A549 (cell line): ENCODE data around the gene CDHR5. TPM values are rescaled to one million over a fixed set of nuclear protein-coding genes. Genes with fewer than 3 reads are reported as not detected.

Source experiments
- ATAC-seq, 2 experiments: fragments of 200-7000 bp in 1 of 2; fragments of >200 bp in 1 of 2; cut with Nextera tagmentation in 1 of 2; cut with Tn5 transposase in 1 of 2; 3 replicates each; pipeline versions ENCODE4 v1.8.0 to v1.9.1; 2018 to 2020; ENCODE audit warnings: mild to moderate bottlenecking in 1 of 2, moderate library complexity in 1 of 2
- CTCF ChIA-PET: fragments of 300-600 bp; sonication (Branson Sonifier 250); formaldehyde crosslinking; extraction: SDS; loops from one replicate; lab custom pipeline; 2021; ENCODE audit warnings: antibody characterized with exemption, inconsistent platforms; lab: Yijun Ruan, JAX
- POLR2A ChIA-PET: fragments of 350-600 bp; formaldehyde crosslinking; extraction: SDS; loops from one replicate; lab custom pipeline; 2021; ENCODE audit warnings: antibody characterized with exemption, inconsistent platforms; lab: Yijun Ruan, JAX
- DNase-seq, 2 experiments: peaks; one replicate each; pipeline versions ENCODE4 v3.0.0 to v3.0.0-alpha.2; 2011 to 2016; ENCODE audit warnings: low read depth in 1 of 2, low spot score in 1 of 2
- FAIRE-seq: peaks from 2 replicates; lab custom pipeline; 2011; peaks lifted over from hg19 to GRCh38; lab: Jason Lieb, UNC
- H3K27ac ChIP-seq, 2 experiments: fragments of >200 bp; sonication (Bioruptor Twin); formaldehyde crosslinking; 3 replicates each; pipeline ENCODE4 v1.5.1; 2016 to 2017
- H3K4me1 ChIP-seq: fragments of >200 bp; sonication (Bioruptor Twin); formaldehyde crosslinking; 3 replicates; pipeline ENCODE4 v1.6.1; 2016
- H3K4me2 ChIP-seq: fragments of >200 bp; sonication (Bioruptor Twin); formaldehyde crosslinking; 3 replicates; pipeline ENCODE4 v1.6.1; 2016
- H3K4me3 ChIP-seq: fragments of >200 bp; sonication (Bioruptor Twin); formaldehyde crosslinking; 3 replicates; pipeline ENCODE4 v1.5.1; 2016
- H3K9me3 ChIP-seq: fragments of >200 bp; sonication (Bioruptor Twin); formaldehyde crosslinking; 3 replicates; pipeline ENCODE4 v1.6.1; 2016
- BCL3 ChIP-seq: fragments of >200 bp; sonication (Bioruptor Twin); formaldehyde crosslinking; IDR thresholded peaks from 3 replicates; pipeline ENCODE4 v1.6.1; 2016
- BHLHE40 ChIP-seq: IDR thresholded peaks from 2 replicates; pipeline ENCODE4 v1.6.1; 2012; ENCODE audit warnings: low read depth, low read length, inconsistent platforms
- CBX2 ChIP-seq: fragments of 200-600 bp; sonication (generic); IDR thresholded peaks from 2 replicates; pipeline ENCODE4 v1.6.1; 2016; ENCODE audit warnings: low read depth, mild to moderate bottlenecking, borderline replicate concordance
- CEBPB ChIP-seq, 2 experiments: fragments of >200 bp in 1 of 2; sonication (Bioruptor Twin) in 1 of 2; formaldehyde crosslinking in 1 of 2; IDR thresholded peaks; 2 replicates each; pipeline ENCODE4 v1.6.1; 2012 to 2016
- CHD2 ChIP-seq: fragments of 150-350 bp; IDR thresholded peaks from 2 replicates; pipeline ENCODE4 v1.6.1; 2014; ENCODE audit warnings: low read length; ENCODE audit not compliant: partially characterized antibody
- EHF ChIP-seq: fragments of 250-450 bp; sonication (Bioruptor Pico); IDR thresholded peaks from 2 replicates; pipeline ENCODE4 v1.5.0; 2020; ENCODE audit warnings: mild to moderate bottlenecking
- ESRRA ChIP-seq: fragments of 150-350 bp; IDR thresholded peaks from 2 replicates; pipeline ENCODE4 v1.6.1; 2014; ENCODE audit warnings: mild to moderate bottlenecking, low read length, borderline replicate concordance
- FOSB ChIP-seq: fragments of 250-450 bp; sonication (Bioruptor Pico); IDR thresholded peaks from 2 replicates; pipeline ENCODE4 v1.5.0; 2020; ENCODE audit warnings: mild to moderate bottlenecking, moderate library complexity
- HDAC2 ChIP-seq: fragments of 200-600 bp; sonication (generic); IDR thresholded peaks from 2 replicates; pipeline ENCODE4 v1.6.1; 2016
- HEYL ChIP-seq: fragments of 250-450 bp; sonication (Bioruptor Pico); IDR thresholded peaks from 2 replicates; pipeline ENCODE4 v1.8.0; 2021; ENCODE audit warnings: mild to moderate bottlenecking, moderate library complexity
- HMGXB4 ChIP-seq: fragments of 250-450 bp; sonication (Bioruptor Pico); IDR thresholded peaks from 2 replicates; pipeline ENCODE4 v1.5.0; 2021; ENCODE audit warnings: mild to moderate bottlenecking, moderate library complexity, borderline replicate concordance
- HOXB13 ChIP-seq: fragments of 250-450 bp; sonication (Bioruptor Pico); IDR thresholded peaks from 2 replicates; pipeline ENCODE4 v1.5.0; 2020; ENCODE audit warnings: low read depth, mild to moderate bottlenecking, moderate library complexity
- HOXB5 ChIP-seq: fragments of 250-450 bp; sonication (Bioruptor Pico); IDR thresholded peaks from 2 replicates; pipeline ENCODE4 v1.5.0; 2020; ENCODE audit warnings: mild to moderate bottlenecking, moderate library complexity
- JUN ChIP-seq, 2 experiments: fragments of >200 bp; sonication (Bioruptor Twin); formaldehyde crosslinking; IDR thresholded peaks; 2 replicates in 1 of 2; 3 replicates in 1 of 2; pipeline ENCODE4 v1.6.1; 2016 to 2017
- JUNB ChIP-seq: fragments of >200 bp; sonication (Bioruptor Twin); formaldehyde crosslinking; IDR thresholded peaks from 2 replicates; pipeline ENCODE4 v1.6.1; 2016
- KDM1A ChIP-seq: fragments of 200-600 bp; sonication (generic); IDR thresholded peaks from 2 replicates; pipeline ENCODE4 v1.6.1; 2016; ENCODE audit warnings: low read depth, mild to moderate bottlenecking
- NPAS2 ChIP-seq: fragments of 250-450 bp; sonication (Bioruptor Pico); IDR thresholded peaks from 2 replicates; pipeline ENCODE4 v1.8.0; 2022; ENCODE audit warnings: mild to moderate bottlenecking, moderate library complexity, borderline replicate concordance
- POLR2AphosphoS2 ChIP-seq: conservative IDR thresholded peaks from 2 replicates; pipeline ENCODE4 v1.6.1; 2012; ENCODE audit warnings: low read length, improper control_type of control experiment, inconsistent platforms
- RARB ChIP-seq: fragments of 250-450 bp; sonication (Bioruptor Pico); IDR thresholded peaks from 2 replicates; pipeline ENCODE4 v1.8.0; 2021; ENCODE audit warnings: mild to moderate bottlenecking, moderate library complexity
- REST ChIP-seq: fragments of 200-600 bp; sonication (generic); IDR thresholded peaks from 2 replicates; pipeline ENCODE4 v1.6.1; 2016; ENCODE audit warnings: antibody characterized with exemption, mild to moderate bottlenecking, moderate library complexity
- RFX5 ChIP-seq: fragments of 450-650 bp; IDR thresholded peaks from 2 replicates; pipeline ENCODE4 v1.7.1; 2014; ENCODE audit warnings: antibody characterized with exemption, mild to moderate bottlenecking, moderate library complexity
- RNF2 ChIP-seq: fragments of 200-600 bp; sonication (generic); IDR thresholded peaks from 2 replicates; pipeline ENCODE4 v1.6.1; 2016; ENCODE audit warnings: low read depth, mild to moderate bottlenecking, antibody characterized with exemption, moderate library complexity, borderline replicate concordance
- SMC3 ChIP-seq: fragments of >200 bp; sonication (Bioruptor Twin); formaldehyde crosslinking; IDR thresholded peaks from 3 replicates; pipeline ENCODE4 v1.6.1; 2018; ENCODE audit warnings: inconsistent platforms
- SREBF2 ChIP-seq: fragments of 450-650 bp; IDR thresholded peaks from 2 replicates; pipeline ENCODE4 v1.6.1; 2014; ENCODE audit warnings: mild to moderate bottlenecking, moderate library complexity
- ZFP36 ChIP-seq: fragments of 450-650 bp; IDR thresholded peaks from 2 replicates; pipeline ENCODE4 v1.6.1; 2014; ENCODE audit warnings: borderline replicate concordance; ENCODE audit not compliant: partially characterized antibody
- WGBS: methylation state at CpG from one replicate; pipeline ENCODE4 v1.1.6; 2017; ENCODE audit errors: missing lambda C conversion rate; 5-methylcytosine and 5-hydroxymethylcytosine counted together
- polyA plus RNA-seq, 4 experiments: library from polyadenylated mRNA; depleted of rRNA in 3 of 4; stranded (reverse); fragments of >200 nt; fragmentation: RNase III in 1 of 4; extraction: RNeasy Plus Mini Kit Qiagen cat#74134 plus additional on column Dnase treatment in 1 of 4; gene quantifications; 2 replicates in 3 of 4; 3 replicates in 1 of 4; pipeline ENCODE4 v1.2.3, GENCODE V29; 2011 to 2017

Gene CDHR5
- polyA plus RNA-seq, 2 of the 4 experiments (the other 2 are of a cell fraction): 0.08 to 0.12 TPM

- CTCF ChIA-PET: interaction anchor here (1.0 to 1.7 kb wide), 4 partner anchors 19 to 120 kb away, joined by 3 to 5 read pairs (median 3); no protein-coding TSS in a partner anchor
Measured at GRCh38 chr11:607020-607780, 17.6 kb downstream of the CDHR5 start.

GRCh38 chr11:606245-606644 lies 18.5 kb downstream of the CDHR5 start:
- peak in 1 of 2 experiments; percentile 50 for DNase-seq
- no peak for TF ChIP-seq HEYL (CRISPR knock-in tag)
- no peak for TF ChIP-seq JUN (IDR thresholded peaks at IDR 0.05)
- no peak for TF ChIP-seq NPAS2 (CRISPR knock-in tag)
- no peak for TF ChIP-seq JUNB
- TF ChIP-seq RFX5: no peak
- no peak for TF ChIP-seq BHLHE40
- TF ChIP-seq, all 56 proteins: peak for 0
- no CpG with 5 or more reads among the region's 19 CpGs for WGBS
- Histone ChIP-seq H3K27ac (peak overlapping the region in 1 of 2 experiments; percentile 69; a peak in 3 of 6 replicates), H3K9me3 (no peaks in the 10 kb centered on the region), H3K4me1 (peaks cover 13% of the 10 kb centered on the region), H3K4me2 (no peak overlapping the region), H3K4me3 (no peak overlapping the region)
- FAIRE-seq (no peak), ATAC-seq (peak; percentile 31 to 56; a peak in 4 of 6 replicates)
- CTCF ChIA-PET: interaction anchor here (1.0 to 1.7 kb wide), 4 partner anchors 20 to 121 kb away, joined by 3 to 5 read pairs (median 4); no protein-coding TSS in a partner anchor
- POLR2A ChIA-PET: interaction anchor here (1.4 kb wide), 1 partner anchor 30 kb away, joined by 3 read pairs; the partner anchor contains the start of gene PHRF1

More at GRCh38 chr11:607020-607780, 17.6 kb downstream of the CDHR5 start:
- Histone ChIP-seq H3K4me3 (no peak overlapping the region), H3K4me2 (no peak overlapping the region), H3K9me3 (no peaks in the 10 kb centered on the region), H3K27ac (no peak overlapping the region), H3K4me1 (peaks cover 13% of the 10 kb centered on the region)
- WGBS: 90% methylated on average over 35 of the region's 35 CpGs
- no peak for ATAC-seq
- FAIRE-seq: no peak
- TF ChIP-seq KDM1A: no peak
- TF ChIP-seq HOXB5 (CRISPR knock-in tag): no peak
- no peak for TF ChIP-seq JUNB
- no peak for TF ChIP-seq CHD2
- no peak for TF ChIP-seq RARB
- TF ChIP-seq SMC3: no peak
- TF ChIP-seq HOXB13: no peak
- no peak for TF ChIP-seq BCL3
- no peak for TF ChIP-seq HDAC2
- no peak for TF ChIP-seq FOSB (CRISPR knock-in tag)
- TF ChIP-seq ESRRA: no peak
- no peak for TF ChIP-seq ZFP36
- no peak for TF ChIP-seq SREBF2
- TF ChIP-seq CEBPB (IDR thresholded peaks at IDR 0.05): no peak
- TF ChIP-seq EHF (CRISPR knock-in tag): no peak
- no peak for TF ChIP-seq RNF2
- TF ChIP-seq, all 56 proteins: peak for 0
- POLR2A ChIA-PET: interaction anchor here (1.4 kb wide), 1 partner anchor 31 kb away, joined by 3 read pairs; the partner anchor contains the start of gene PHRF1
- no peak for DNase-seq

- Histone ChIP-seq H3K4me1 (peaks cover 13% of the 10 kb centered on the region), H3K4me2 (no peak overlapping the region), H3K4me3 (no peak overlapping the region), H3K9me3 (no peaks in the 10 kb centered on the region), H3K27ac (peak overlapping the region in 1 of 2 experiments; percentile 69; a peak in 3 of 6 replicates)
- WGBS: 90% methylated on average over 20 of the region's 33 CpGs
- DNase-seq: no peak
- no peak for ATAC-seq
- CTCF ChIA-PET: interaction anchor here (0.7 to 2.3 kb wide), 4 partner anchors 9 to 118 kb away, joined by 3 to 7 read pairs (median 4); no protein-coding TSS in a partner anchor
- no peak for FAIRE-seq
- POLR2A ChIA-PET: no interaction called here
- TF ChIP-seq REST: no peak
- no peak for TF ChIP-seq POLR2AphosphoS2
- TF ChIP-seq HMGXB4 (CRISPR knock-in tag): no peak
- no peak for TF ChIP-seq CBX2
Measured at GRCh38 chr11:605286-606129, 19.2 kb downstream of the CDHR5 start.
